ENCODE results near the gene OTOS.

Gene OTOS

GRCh38 chr2:240135706-240136012 is 4.8 kb downstream of the OTOS start:
- DNase-seq: no peak

- no peak for DNase-seq
Observed at GRCh38 chr2:240134956-240135520, 5.4 kb downstream of the OTOS start.

GRCh38 chr2:240134466-240134865 is 6.0 kb downstream of the OTOS start:
- no peak for DNase-seq

GRCh38 chr2:240133401-240133800 is 7.1 kb downstream of the OTOS start:
- no peak for DNase-seq

- DNase-seq: no peak
Observed at GRCh38 chr2:240132651-240132980, 7.8 kb downstream of the OTOS start.

- DNase-seq: no peak
Observed at GRCh38 chr2:240131941-240132650, 8.4 kb downstream of the OTOS start.

GRCh38 chr2:240131296-240131695 is 9.2 kb downstream of the OTOS start:
- DNase-seq: no peak

- DNase-seq: no peak
Observed at GRCh38 chr2:240130393-240131195, 9.9 kb downstream of the OTOS start.

- DNase-seq: no peak
Observed at GRCh38 chr2:240129731-240130392, 10.6 kb downstream of the OTOS start.

- DNase-seq: no peak
Observed at GRCh38 chr2:240129311-240129710, 11.1 kb downstream of the OTOS start.

GRCh38 chr2:240128608-240129145 is 11.8 kb downstream of the OTOS start:
- no peak for DNase-seq

GRCh38 chr2:240127911-240128607 is 12.4 kb downstream of the OTOS start:
- no peak for DNase-seq

GRCh38 chr2:240127191-240127750 is 13.2 kb downstream of the OTOS start:
- no peak for DNase-seq

GRCh38 chr2:240126731-240127130 is 13.7 kb downstream of the OTOS start:
- no peak for DNase-seq

- DNase-seq: no peak
Observed at GRCh38 chr2:240125742-240126141, 14.7 kb downstream of the OTOS start.

- DNase-seq: no peak
Observed at GRCh38 chr2:240124651-240125030, 15.8 kb downstream of the OTOS start.

GRCh38 chr2:240123821-240124650 is 16.4 kb downstream of the OTOS start:
- DNase-seq: no peak

GRCh38 chr2:240121675-240122074 is 18.8 kb downstream of the OTOS start:
- DNase-seq: no peak

- no peak for DNase-seq
Observed at GRCh38 chr2:240121190-240121589, 19.3 kb downstream of the OTOS start.

GRCh38 chr2:240114233-240114632 is 26.2 kb downstream of the OTOS start:
- DNase-seq: no peak

GRCh38 chr2:240112914-240113690 is 27.4 kb downstream of the OTOS start:
- DNase-seq: no peak
